ENCODE measurements around the gene LRRC59.

DNA sequence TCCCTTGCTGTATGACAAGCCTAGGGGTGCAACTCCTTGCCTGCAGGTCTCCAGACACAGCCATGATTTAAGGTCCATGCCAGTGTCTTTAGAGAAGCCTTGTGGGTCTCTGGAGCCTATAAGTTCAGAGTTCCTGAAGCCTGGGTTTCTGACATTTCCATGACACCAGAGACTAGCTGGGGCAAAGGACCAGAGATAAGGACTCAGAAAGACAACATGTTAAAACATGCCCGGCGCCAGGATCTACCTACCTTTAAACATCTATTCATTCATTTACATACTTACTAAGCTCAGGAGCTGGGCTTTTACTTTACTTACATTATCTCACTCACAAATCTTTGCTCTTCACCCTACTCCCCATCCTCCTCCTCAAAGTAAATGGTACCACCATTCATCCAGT, 25.8 kb downstream of the LRRC59 start:
- TF ChIP-seq, protein P1, sequence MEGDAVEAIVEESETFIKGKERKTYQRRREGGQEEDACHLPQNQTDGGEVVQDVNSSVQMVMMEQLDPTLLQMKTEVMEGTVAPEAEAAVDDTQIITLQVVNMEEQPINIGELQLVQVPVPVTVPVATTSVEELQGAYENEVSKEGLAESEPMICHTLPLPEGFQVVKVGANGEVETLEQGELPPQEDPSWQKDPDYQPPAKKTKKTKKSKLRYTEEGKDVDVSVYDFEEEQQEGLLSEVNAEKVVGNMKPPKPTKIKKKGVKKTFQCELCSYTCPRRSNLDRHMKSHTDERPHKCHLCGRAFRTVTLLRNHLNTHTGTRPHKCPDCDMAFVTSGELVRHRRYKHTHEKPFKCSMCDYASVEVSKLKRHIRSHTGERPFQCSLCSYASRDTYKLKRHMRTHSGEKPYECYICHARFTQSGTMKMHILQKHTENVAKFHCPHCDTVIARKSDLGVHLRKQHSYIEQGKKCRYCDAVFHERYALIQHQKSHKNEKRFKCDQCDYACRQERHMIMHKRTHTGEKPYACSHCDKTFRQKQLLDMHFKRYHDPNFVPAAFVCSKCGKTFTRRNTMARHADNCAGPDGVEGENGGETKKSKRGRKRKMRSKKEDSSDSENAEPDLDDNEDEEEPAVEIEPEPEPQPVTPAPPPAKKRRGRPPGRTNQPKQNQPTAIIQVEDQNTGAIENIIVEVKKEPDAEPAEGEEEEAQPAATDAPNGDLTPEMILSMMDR (IDR thresholded peaks at IDR 0.05) = no peak
- TF ChIP-seq EP300 (IDR thresholded peaks at IDR 0.05) = no peak
